Neural cell (in vitro differentiated cells): Measurements from ENCODE around the gene TSLP. TPM values are rescaled to one million over a fixed set of nuclear protein-coding genes. Genes with fewer than 3 reads are reported as not detected.

ENCODE experiments used
- H2AFZ ChIP-seq: fragments of 200-600, 300-800 bp; sonication (generic), shearing (Covaris generic); 2 replicates; pipeline ENCODE4 v1.6.0; 2014; ENCODE audit warnings: low read depth, mild to moderate bottlenecking, antibody characterized with exemption, low read length, moderate library complexity
- H3F3A ChIP-seq: fragments of 200-600 bp; shearing (Covaris generic); 2 replicates; pipeline ENCODE4 v1.6.1; 2016; ENCODE audit warnings: mild to moderate bottlenecking, moderate library complexity, mixed read lengths, antibody characterized with exemption, low read length; ENCODE audit not compliant: insufficient read depth, poor library complexity, severe bottlenecking
- H3K27ac ChIP-seq: fragments of 200-600, 300-800 bp; sonication (generic), shearing (Covaris generic); 2 replicates; pipeline ENCODE4 v1.5.1; 2014; ENCODE audit warnings: mild to moderate bottlenecking, low read length, moderate library complexity
- H3K27me3 ChIP-seq: fragments of 300-800, 200-600 bp; sonication (generic), shearing (Covaris generic); 2 replicates; pipeline ENCODE4 v1.6.0; 2014; ENCODE audit warnings: mild to moderate bottlenecking, low read depth, low read length, moderate library complexity; ENCODE audit not compliant: insufficient read depth
- H3K36me3 ChIP-seq: fragments of 300-800, 200-600 bp; sonication (generic), shearing (Covaris generic); 2 replicates; pipeline ENCODE4 v1.5.1; 2014; ENCODE audit warnings: mild to moderate bottlenecking, antibody characterized with exemption, low read length, moderate library complexity; ENCODE audit not compliant: insufficient read depth
- H3K4me2 ChIP-seq: fragments of 300-800, 200-600 bp; sonication (generic), shearing (Covaris generic); 2 replicates; pipeline ENCODE4 v1.6.0; 2014; ENCODE audit warnings: mild to moderate bottlenecking, low read length
- H3K4me3 ChIP-seq: fragments of 300-800, 200-600 bp; sonication (generic), shearing (Covaris generic); 2 replicates; pipeline ENCODE4 v1.5.1; 2014; ENCODE audit warnings: mild to moderate bottlenecking, low read length, moderate library complexity
- H3K79me2 ChIP-seq: fragments of 200-600 bp; shearing (Covaris generic); replicated peaks from 2 replicates; pipeline ENCODE4 v1.6.0; 2014; ENCODE audit warnings: mild to moderate bottlenecking, low read length, moderate library complexity; ENCODE audit not compliant: insufficient read depth
- H3K9ac ChIP-seq: fragments of 300-800, 200-600 bp; sonication (generic), shearing (Covaris generic); 2 replicates; pipeline ENCODE4 v1.6.1; 2016; ENCODE audit warnings: mild to moderate bottlenecking, low read length, mixed read lengths
- H3K9me2 ChIP-seq: fragments of 200-600 bp; shearing (Covaris generic); 2 replicates; pipeline ENCODE4 v1.6.1; 2016; ENCODE audit warnings: mild to moderate bottlenecking, low read length, mixed read lengths; ENCODE audit not compliant: insufficient read depth
- H3K9me3 ChIP-seq: fragments of 200-600, 300-800 bp; sonication (generic), shearing (Covaris generic); 2 replicates; pipeline ENCODE4 v1.6.1; 2016; ENCODE audit warnings: mild to moderate bottlenecking, mixed run types, low read length, moderate library complexity, mixed read lengths
- H4K20me1 ChIP-seq: fragments of 200-600 bp; shearing (Covaris generic); 2 replicates; pipeline ENCODE4 v1.6.1; 2016; ENCODE audit warnings: mild to moderate bottlenecking, mixed run types; ENCODE audit not compliant: insufficient read depth
- CTCF ChIP-seq: fragments of 450-650 bp; IDR thresholded peaks from 2 replicates; pipeline ENCODE4 v1.5.1; 2014; ENCODE audit warnings: antibody characterized with exemption, mild to moderate bottlenecking, moderate library complexity; ENCODE audit not compliant: poor library complexity, severe bottlenecking
- EP300 ChIP-seq: fragments of 450-650 bp; conservative IDR thresholded peaks from 2 replicates; pipeline ENCODE4 v1.6.1; 2014; ENCODE audit warnings: antibody characterized with exemption, mild to moderate bottlenecking, moderate library complexity; ENCODE audit not compliant: poor library complexity, severe bottlenecking
- EZH2 ChIP-seq: fragments of 200-600, 300-800 bp; shearing (Covaris generic), sonication (generic); IDR thresholded peaks from 2 replicates; pipeline ENCODE4 v1.6.1; 2014; ENCODE audit warnings: antibody characterized with exemption, low read length, borderline replicate concordance, mild to moderate bottlenecking; ENCODE audit not compliant: insufficient read depth, poor library complexity, severe bottlenecking
- MXI1 ChIP-seq: fragments of 450-650 bp; conservative IDR thresholded peaks from 2 replicates; pipeline ENCODE4 v1.6.1; 2014; ENCODE audit warnings: antibody characterized with exemption, mild to moderate bottlenecking; ENCODE audit not compliant: poor library complexity, severe bottlenecking
- POLR2AphosphoS5 ChIP-seq: IDR thresholded peaks from 2 replicates; pipeline ENCODE4 v1.6.1; 2012
- RAD21 ChIP-seq: fragments of 450-650 bp; conservative IDR thresholded peaks from 2 replicates; pipeline ENCODE4 v1.6.1; 2014; ENCODE audit warnings: antibody characterized with exemption, mild to moderate bottlenecking, moderate library complexity
- REST ChIP-seq: IDR thresholded peaks from 2 replicates; pipeline ENCODE4 v1.6.1; 2012; ENCODE audit warnings: borderline replicate concordance
- TAF1 ChIP-seq: IDR thresholded peaks from 2 replicates; pipeline ENCODE4 v1.6.1; 2012; ENCODE audit warnings: low read depth
- polyA plus RNA-seq: library from polyadenylated mRNA; depleted of rRNA; stranded (reverse); fragments of >200 nt; gene quantifications from 2 replicates; pipeline ENCODE4 v1.2.3, GENCODE V29; 2014

Gene TSLP
- polyA plus RNA-seq, 1 donor from 2014 or later = not detected

- Histone ChIP-seq H3K27ac (no peak overlapping the region), H3K4me3 (no peak overlapping the region), H3K36me3 (no peaks in the 10 kb centered on the region), H3K27me3 (peaks cover 39% of the 10 kb centered on the region), H4K20me1 (no peaks in the 10 kb centered on the region), H2AFZ (no peak overlapping the region), H3K9ac (no peak overlapping the region), H3K79me2 (no peaks in the 10 kb centered on the region), H3K4me2 (no peak overlapping the region), H3K9me2 (no peaks in the 10 kb centered on the region), H3K9me3 (no peaks in the 10 kb centered on the region), H3F3A (no peaks in the 10 kb centered on the region)
- no peak for TF ChIP-seq TAF1
- no peak for TF ChIP-seq EZH2
Measured at GRCh38 chr5:111066261-111066938, 5.1 kb upstream of the TSLP start.

- no peaks in the 10 kb centered on the region for H3K79me2 ChIP-seq
- H3K4me3 ChIP-seq = no peak overlapping the region
- H2AFZ ChIP-seq = no peak overlapping the region
- H3K9ac ChIP-seq = no peak overlapping the region
- no peaks in the 10 kb centered on the region for H3F3A ChIP-seq
- no peaks in the 10 kb centered on the region for H3K36me3 ChIP-seq
- no peaks in the 10 kb centered on the region for H4K20me1 ChIP-seq
- H3K27ac ChIP-seq = no peak overlapping the region
- H3K9me2 ChIP-seq = no peaks in the 10 kb centered on the region
- TF ChIP-seq CTCF = no peak
- TF ChIP-seq POLR2AphosphoS5 = no peak
- no peak for TF ChIP-seq MXI1
- no peak for TF ChIP-seq REST
- no peak for TF ChIP-seq EP300
- no peak for TF ChIP-seq RAD21
- no peak overlapping the region for H3K4me2 ChIP-seq
- H3K9me3 ChIP-seq = no peaks in the 10 kb centered on the region
- peaks cover 58% of the 10 kb centered on the region for H3K27me3 ChIP-seq
Measured at GRCh38 chr5:111068213-111068612, 3.3 kb upstream of the TSLP start.

- H3K36me3 ChIP-seq = no peaks in the 10 kb centered on the region
- no peaks in the 10 kb centered on the region for H3K9me2 ChIP-seq
- no peaks in the 10 kb centered on the region for H4K20me1 ChIP-seq
- no peak for TF ChIP-seq EZH2
- no peak for TF ChIP-seq MXI1
- TF ChIP-seq TAF1 = no peak
- no peak for TF ChIP-seq REST
- no peak overlapping the region for H3K4me2 ChIP-seq
- no peak overlapping the region for H2AFZ ChIP-seq
- H3K27ac ChIP-seq = no peak overlapping the region
- H3K27me3 ChIP-seq = peaks cover 71% of the 10 kb centered on the region
- H3K9me3 ChIP-seq = no peaks in the 10 kb centered on the region
- H3K79me2 ChIP-seq = no peaks in the 10 kb centered on the region
- no peak overlapping the region for H3K9ac ChIP-seq
- H3F3A ChIP-seq = no peaks in the 10 kb centered on the region
- peak overlapping the region; percentile 59 for H3K4me3 ChIP-seq
Measured at GRCh38 chr5:111069839-111070238, 1.7 kb upstream of the TSLP start.
